H1 (cell line): ENCODE data around the gene HSD17B8. TPM values are rescaled to one million over a fixed set of nuclear protein-coding genes. Genes with fewer than 3 reads are reported as not detected.
A peak's percentile ranks its signal among the peaks of the same experiment; 100 is the strongest.

ENCODE experiments used
- CTCF ChIA-PET: fragments of 300-600 bp; sonication (Branson Sonifier 250); formaldehyde crosslinking; loops from one replicate; lab custom pipeline; 2021; ENCODE audit not compliant: partially characterized antibody; lab: Charles Lee
- POLR2A ChIA-PET: fragments of 300-600 bp; sonication (Branson Sonifier 250); formaldehyde crosslinking; loops from one replicate; lab custom pipeline; 2021; ENCODE audit warnings: inconsistent platforms; ENCODE audit not compliant: partially characterized antibody; lab: Charles Lee
- DNase-seq, 2 experiments: peaks; one replicate each; pipeline versions ENCODE4 v3.0.0 to v3.0.0-alpha.2; 2010 to 2022; ENCODE audit warnings: low spot score in 2 of 2, low read depth in 1 of 2, mixed read lengths in 1 of 2
- FAIRE-seq: peaks from 2 replicates; lab custom pipeline; 2011; peaks lifted over from hg19 to GRCh38; lab: Jason Lieb, UNC
- H2AFZ ChIP-seq: 2 replicates; pipeline ENCODE4 v1.8.1; 2012; ENCODE audit warnings: low read length, inconsistent platforms
- H2AK5ac ChIP-seq: 2 replicates; pipeline ENCODE4 v1.6.1; 2013; ENCODE audit warnings: low read depth, low read length
- H2BK120ac ChIP-seq: replicated peaks from 2 replicates; pipeline ENCODE3; 2013; ENCODE audit warnings: low read depth, low read length, inconsistent platforms
- H2BK12ac ChIP-seq: 2 replicates; pipeline ENCODE4 v1.6.1; 2013; ENCODE audit warnings: low read depth, low read length
- H2BK15ac ChIP-seq: 2 replicates; pipeline ENCODE4 v1.6.1; 2013; ENCODE audit warnings: low read length
- H2BK20ac ChIP-seq: 2 replicates; pipeline ENCODE4 v1.6.1; 2013; ENCODE audit warnings: low read length
- H2BK5ac ChIP-seq: 2 replicates; pipeline ENCODE4 v1.6.1; 2013; ENCODE audit warnings: low read depth, low read length
- H3K14ac ChIP-seq: 2 replicates; pipeline ENCODE4 v1.6.1; 2013; ENCODE audit warnings: inconsistent platforms; ENCODE audit not compliant: insufficient read length
- H3K18ac ChIP-seq: 2 replicates; pipeline ENCODE4 v1.6.1; 2013; ENCODE audit warnings: low read length; ENCODE audit errors: extremely low read depth
- H3K23ac ChIP-seq: 2 replicates; pipeline ENCODE4 v1.6.1; 2013; ENCODE audit warnings: inconsistent platforms; ENCODE audit not compliant: insufficient read length
- H3K23me2 ChIP-seq: 2 replicates; pipeline ENCODE4 v1.6.1; 2013; ENCODE audit warnings: low read depth, low read length
- H3K27ac ChIP-seq: 2 replicates; pipeline ENCODE4 v1.6.1; 2011; ENCODE audit warnings: low read depth, low read length, inconsistent platforms
- H3K27me3 ChIP-seq, 4 experiments: replicated peaks in 1 of 4; 1 replicate in 1 of 4; 2 replicates in 3 of 4; pipeline versions ENCODE4 v1.6.1 to v1.8.1; 2011 to 2013; ENCODE audit warnings: low read length in 3 of 4, mild to moderate bottlenecking in 3 of 4, inconsistent platforms in 2 of 4, mixed read lengths in 2 of 4, moderate library complexity in 1 of 4; ENCODE audit not compliant: control insufficient read depth in 3 of 4, insufficient read depth in 3 of 4; ENCODE audit errors: extremely low read depth in 1 of 4
- H3K36me3 ChIP-seq, 4 experiments: 2 replicates each; pipeline versions ENCODE4 v1.6.1 to v1.8.1; 2011 to 2013; ENCODE audit warnings: mild to moderate bottlenecking in 4 of 4, low read length in 3 of 4, moderate library complexity in 2 of 4, control low read depth in 1 of 4, inconsistent platforms in 1 of 4; ENCODE audit not compliant: insufficient read depth in 4 of 4, control insufficient read depth in 2 of 4
- H3K4ac ChIP-seq: replicated peaks from 2 replicates; pipeline ENCODE3; 2013; ENCODE audit warnings: low read length, low read depth, mixed read lengths, inconsistent platforms; ENCODE audit not compliant: insufficient read length
- H3K4me1 ChIP-seq, 4 experiments: replicated peaks in 1 of 4; 1 replicate in 1 of 4; 2 replicates in 3 of 4; pipeline versions ENCODE4 v1.6.1 to v1.8.1; 2011 to 2013; ENCODE audit warnings: low read length in 3 of 4, inconsistent platforms in 2 of 4, mixed read lengths in 1 of 4; ENCODE audit not compliant: insufficient read depth in 4 of 4, control insufficient read depth in 3 of 4
- H3K4me2 ChIP-seq, 2 experiments: 2 replicates each; pipeline versions ENCODE4 v1.6.1 to v1.8.1; 2011 to 2013; ENCODE audit warnings: low read depth in 2 of 2, low read length in 2 of 2, control low read depth in 1 of 2, inconsistent platforms in 1 of 2, mild to moderate bottlenecking in 1 of 2; ENCODE audit not compliant: insufficient read depth in 1 of 2
- H3K4me3 ChIP-seq, 4 experiments: fragments of 200-600, 300-600 bp in 1 of 4; sonication (generic), shearing (Covaris generic), sonication (Bioruptor Twin) in 1 of 4; 2 replicates each; pipeline versions ENCODE4 v1.5.1 to v1.8.1; 2011 to 2016; ENCODE audit warnings: low read length in 4 of 4, low read depth in 3 of 4, control low read depth in 2 of 4, inconsistent platforms in 2 of 4, mild to moderate bottlenecking in 2 of 4, mixed read lengths in 1 of 4, moderate library complexity in 1 of 4; ENCODE audit not compliant: insufficient read depth in 2 of 4; ENCODE audit errors: extremely low read depth in 1 of 4
- H3K56ac ChIP-seq: replicated peaks from 2 replicates; pipeline ENCODE3; 2013; ENCODE audit warnings: low read depth, mild to moderate bottlenecking, mixed read lengths, low read length, inconsistent platforms; ENCODE audit not compliant: insufficient read length
- H3K79me1 ChIP-seq: 2 replicates; pipeline ENCODE4 v1.6.1; 2013; ENCODE audit warnings: low read depth, low read length, control low read depth
- H3K79me2 ChIP-seq, 2 experiments: 2 replicates each; pipeline versions ENCODE4 v1.6.1 to v1.8.1; 2012 to 2013; ENCODE audit warnings: low read length in 2 of 2, mild to moderate bottlenecking in 2 of 2, inconsistent platforms in 1 of 2; ENCODE audit not compliant: insufficient read depth in 2 of 2, control insufficient read depth in 1 of 2
- H3K9ac ChIP-seq, 4 experiments: replicated peaks in 1 of 4; 1 replicate in 1 of 4; 2 replicates in 3 of 4; pipeline versions ENCODE4 v1.6.1 to v1.8.1; 2011 to 2013; ENCODE audit warnings: low read depth in 3 of 4, low read length in 3 of 4, control low read depth in 2 of 4, mild to moderate bottlenecking in 2 of 4, moderate library complexity in 2 of 4, inconsistent platforms in 1 of 4; ENCODE audit errors: extremely low read depth in 1 of 4
- H3K9me3 ChIP-seq, 2 experiments: 2 replicates each; pipeline versions ENCODE4 v1.6.1 to v1.8.1; 2012 to 2013; ENCODE audit warnings: mild to moderate bottlenecking in 2 of 2, moderate library complexity in 2 of 2, control low read depth in 1 of 2, inconsistent platforms in 1 of 2, low read depth in 1 of 2, low read length in 1 of 2, mixed read lengths in 1 of 2; ENCODE audit not compliant: insufficient read depth in 2 of 2
- H4K20me1 ChIP-seq, 2 experiments: replicated peaks in 1 of 2; 2 replicates each; pipeline versions ENCODE3 to v1.8.1; 2011 to 2013; ENCODE audit warnings: inconsistent platforms in 2 of 2, low read length in 2 of 2, mild to moderate bottlenecking in 1 of 2; ENCODE audit not compliant: insufficient read depth in 2 of 2, control insufficient read depth in 1 of 2
- H4K5ac ChIP-seq: 2 replicates; pipeline ENCODE4 v1.6.1; 2013; ENCODE audit warnings: low read length, low read depth, mixed read lengths, inconsistent platforms; ENCODE audit not compliant: insufficient read length
- H4K8ac ChIP-seq: 2 replicates; pipeline ENCODE4 v1.8.0; 2013; ENCODE audit warnings: mild to moderate bottlenecking, moderate library complexity, low read length, inconsistent platforms; ENCODE audit not compliant: insufficient read depth; ENCODE audit errors: extremely low read depth
- H4K91ac ChIP-seq: replicated peaks from 2 replicates; pipeline ENCODE3; 2013; ENCODE audit warnings: low read length, mixed read lengths, inconsistent platforms; ENCODE audit not compliant: insufficient read length
- CTCF ChIP-seq, 3 experiments: IDR thresholded peaks; 1 replicate in 2 of 3; 2 replicates in 1 of 3; pipeline versions ENCODE4 v1.5.1 to v1.6.1; 2011; ENCODE audit warnings: low read length in 3 of 3, mild to moderate bottlenecking in 3 of 3, inconsistent platforms in 2 of 3, low read depth in 1 of 3, moderate library complexity in 1 of 3; ENCODE audit not compliant: insufficient read depth in 1 of 3; ENCODE audit errors: control extremely low read depth in 1 of 3
- EGR1 ChIP-seq: IDR thresholded peaks from 2 replicates; pipeline ENCODE4 v1.6.1; 2011; ENCODE audit warnings: low read depth, low read length, borderline replicate concordance
- KDM4A ChIP-seq: IDR thresholded peaks from one replicate; pipeline ENCODE4 v1.7.1; 2012; ENCODE audit warnings: low read depth, mild to moderate bottlenecking, moderate library complexity, low read length, inconsistent platforms; ENCODE audit not compliant: severe bottlenecking
- NANOG ChIP-seq: IDR thresholded peaks from 2 replicates; pipeline ENCODE4 v1.6.1; 2011; ENCODE audit warnings: low read length, low read depth, mild to moderate bottlenecking, inconsistent platforms; ENCODE audit not compliant: insufficient read depth, poor library complexity, severe bottlenecking
- RNF2 ChIP-seq: fragments of 200-900, 300-1000 bp; sonication (generic); IDR thresholded peaks from 2 replicates; pipeline ENCODE4 v1.7.1; 2016; ENCODE audit warnings: borderline replicate concordance, low read depth, mild to moderate bottlenecking, antibody characterized with exemption, low read length; ENCODE audit not compliant: poor library complexity, severe bottlenecking; ENCODE audit errors: missing control alignments
- SUZ12 ChIP-seq: fragments of 200-600 bp; sonication (generic); IDR thresholded peaks from 2 replicates; pipeline ENCODE4 v1.6.1; 2012; ENCODE audit warnings: mild to moderate bottlenecking, inconsistent platforms, low read length, moderate library complexity, mixed read lengths
- TEAD4 ChIP-seq: IDR thresholded peaks from 2 replicates; pipeline ENCODE4 v1.6.1; 2012; ENCODE audit warnings: low read depth, low read length, inconsistent platforms, mixed read lengths
- WGBS, 2 experiments: shearing (Covaris generic) in 1 of 2; methylation state at CpG; one replicate each; pipeline versions ENCODE4 v1.1.6 to v1.1.7; 2013 to 2015; ENCODE audit warnings: low lambda C conversion rate in 2 of 2, mixed read lengths in 2 of 2, inconsistent platforms in 1 of 2, low coverage in 1 of 2, missing lambda C conversion rate in 1 of 2; ENCODE audit not compliant: insufficient replicate concordance in 2 of 2, insufficient coverage in 1 of 2, insufficient read length in 1 of 2; ENCODE audit errors: extremely low coverage in 1 of 2, missing lambda C conversion rate in 1 of 2; 5-methylcytosine and 5-hydroxymethylcytosine counted together
- polyA plus RNA-seq, 7 experiments: library from polyadenylated mRNA; depleted of rRNA in 3 of 7; stranded (reverse) in 5 of 7; unstranded in 2 of 7; fragments of >200 nt in 5 of 7; fragments of 200-250 nt in 2 of 7; gene quantifications; 1 replicate in 5 of 7; 2 replicates in 1 of 7; 4 replicates in 1 of 7; pipeline versions ENCODE4 v1.2.1 to v1.2.3, GENCODE V29; 2011 to 2013; ENCODE audit warnings: missing spikeins in 2 of 7, mixed read lengths in 2 of 7
- total RNA-seq: library from RNA; stranded (reverse); fragmentation: NEBNext Ultra II Directional; extraction: Animal tissue kit (Norgen Biotek cat#: 25700); gene quantifications from 2 replicates; pipeline ENCODE4 v1.2.1, GENCODE V29; 2021

The HSD17B8 gene
- total and polyA plus RNA-seq, 2 of the 8 experiments (the other 6 are each of a cell fraction or from before 2014, with no cell fraction given), result 3.3 to 17.1 TPM

GRCh38 chr6:33201147-33201545 is 3.3 kb upstream of the HSD17B8 start:
- peak overlapping the region; percentile 93 for H3K27ac ChIP-seq
- H4K8ac ChIP-seq, result 0 out of 2 replicates have a peak overlapping the region, but pooled peaks have one; percentile 0
- no peak overlapping the region for H2BK15ac ChIP-seq
- no peak overlapping the region for H3K4ac ChIP-seq
- peak overlapping the region; percentile 96 for H2BK5ac ChIP-seq
- peak overlapping the region; percentile 97 for H2AK5ac ChIP-seq
- 12% methylated on average over 14 of the region's 14 CpGs; no CpG with 5 or more reads in 1 of the 2 experiments for WGBS, 2 experiments
- peak overlapping the region; percentile 81 to 97 (median 90) for H3K9ac ChIP-seq
- H3K18ac ChIP-seq, result peak overlapping the region; percentile 44; the same call in 1 of the 2 replicates
- peak overlapping the region; percentile 87 to 89 (median 88) for H3K4me3 ChIP-seq
- no peak overlapping the region for H2BK120ac ChIP-seq
- TF ChIP-seq NANOG (no peak), EGR1 (no peak), RNF2 (no peak), SUZ12 (no peak), TEAD4 (no peak), CTCF (IDR thresholded peaks at IDR 0.05; ENCODE audit: control extremely low read depth in 1 of 3, insufficient read depth in 1 of 3, low read depth in 1 of 3, low read length in 3 of 3) (no peak), KDM4A (no peak)
- TF ChIP-seq, all 59 proteins: peak for 0
- Histone ChIP-seq H3K79me2 (peaks cover 3 to 22% of the 10 kb centered on the region in 2 experiments; a peak in 3 of 4 replicates), H3K4me1 (peaks cover 9 to 33% (median 13%) of the 10 kb centered on the region in 4 experiments), H4K5ac (peak overlapping the region; percentile 68), H3K36me3 (peaks cover 7 to 23% (median 14%) of the 10 kb centered on the region in 4 experiments), H3K23ac (no peak overlapping the region), H3K79me1 (peaks cover 16% of the 10 kb centered on the region), H2BK20ac (no peak overlapping the region), H4K20me1 (peaks cover 5 to 21% of the 10 kb centered on the region in 2 experiments), H2BK12ac (no peak overlapping the region; the same call in 1 of the 2 replicates), H3K23me2 (peaks cover 20% of the 10 kb centered on the region), H2AFZ (no peak overlapping the region), H3K27me3 (peaks cover under 1 to 11% (median 8%) of the 10 kb centered on the region in 4 experiments; a peak in 6 of 7 replicates), H3K14ac (no peak overlapping the region), H3K9me3 (no peaks in the 10 kb centered on the region), H3K56ac (peak overlapping the region; percentile 85), H3K4me2 (peak overlapping the region; percentile 96 to 99), H4K91ac (peak overlapping the region; percentile 60)
- ChIA-PET POLR2A (interaction anchor here (0.6 kb wide), 1 partner anchor 47 kb away, joined by 3 read pairs; no protein-coding TSS in a partner anchor), CTCF (no interaction called here)
- no peak for DNase-seq
- no peak for FAIRE-seq
